ENCODE measurements around the gene DLGAP3. TPM values are rescaled to one million over a fixed set of nuclear protein-coding genes. Genes with fewer than 3 reads are reported as not detected.

The DLGAP3 gene
- total RNA-seq, 4 donors from 2014 or later = 0.55 TPM; not detected in 3

DNA sequence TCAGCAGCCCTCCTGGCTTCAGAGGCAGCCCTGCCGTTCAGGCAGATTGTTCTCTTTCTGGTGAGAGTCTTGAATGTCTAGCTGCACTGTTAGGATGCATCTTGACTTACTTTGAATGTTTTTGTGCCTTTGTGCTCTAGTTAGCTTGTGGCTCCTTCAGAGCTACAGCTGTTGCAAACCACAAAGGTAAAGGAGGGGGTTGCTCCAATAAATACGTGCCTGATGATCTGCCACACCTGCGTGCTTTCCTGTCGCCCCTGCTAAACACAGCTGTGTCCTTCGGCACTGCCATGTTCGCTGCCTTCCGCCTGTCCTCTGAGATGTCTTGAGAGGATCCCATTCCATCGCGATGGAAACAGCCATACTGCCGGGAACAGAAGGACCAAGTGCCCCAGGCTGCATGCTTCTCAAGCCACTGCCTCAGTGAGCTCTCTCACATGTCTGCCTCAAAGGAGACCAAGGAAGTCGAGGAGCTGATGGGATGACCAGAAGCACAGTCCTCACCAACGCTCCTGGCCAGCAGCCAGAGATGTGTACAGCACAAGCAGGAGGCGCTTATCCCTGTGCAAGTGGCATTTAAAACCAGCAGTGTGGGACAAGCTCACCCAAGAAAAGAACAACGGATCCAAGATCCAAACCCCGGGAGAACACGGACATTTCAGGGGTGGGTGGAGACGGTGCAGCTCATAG is 57.9 kb downstream of the DLGAP3 start:
- Histone ChIP-seq H3K9me3 (no peaks in the 10 kb centered on the region), H3K4me1 (peaks cover 6% of the 10 kb centered on the region), H3K36me3 (no peaks in the 10 kb centered on the region), H3K27ac (no peak overlapping the region), H3K4me3 (no peak overlapping the region), H3K27me3 (peaks cover 47% of the 10 kb centered on the region)
- TF ChIP-seq, protein P1, sequence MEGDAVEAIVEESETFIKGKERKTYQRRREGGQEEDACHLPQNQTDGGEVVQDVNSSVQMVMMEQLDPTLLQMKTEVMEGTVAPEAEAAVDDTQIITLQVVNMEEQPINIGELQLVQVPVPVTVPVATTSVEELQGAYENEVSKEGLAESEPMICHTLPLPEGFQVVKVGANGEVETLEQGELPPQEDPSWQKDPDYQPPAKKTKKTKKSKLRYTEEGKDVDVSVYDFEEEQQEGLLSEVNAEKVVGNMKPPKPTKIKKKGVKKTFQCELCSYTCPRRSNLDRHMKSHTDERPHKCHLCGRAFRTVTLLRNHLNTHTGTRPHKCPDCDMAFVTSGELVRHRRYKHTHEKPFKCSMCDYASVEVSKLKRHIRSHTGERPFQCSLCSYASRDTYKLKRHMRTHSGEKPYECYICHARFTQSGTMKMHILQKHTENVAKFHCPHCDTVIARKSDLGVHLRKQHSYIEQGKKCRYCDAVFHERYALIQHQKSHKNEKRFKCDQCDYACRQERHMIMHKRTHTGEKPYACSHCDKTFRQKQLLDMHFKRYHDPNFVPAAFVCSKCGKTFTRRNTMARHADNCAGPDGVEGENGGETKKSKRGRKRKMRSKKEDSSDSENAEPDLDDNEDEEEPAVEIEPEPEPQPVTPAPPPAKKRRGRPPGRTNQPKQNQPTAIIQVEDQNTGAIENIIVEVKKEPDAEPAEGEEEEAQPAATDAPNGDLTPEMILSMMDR (IDR thresholded peaks at IDR 0.05) = no peak
- TF ChIP-seq EP300 (IDR thresholded peaks at IDR 0.05) (no peak), POLR2A (IDR thresholded peaks at IDR 0.05) (no peak)
- 76% methylated on average over 16 of the region's 17 CpGs for WGBS
- DNase-seq (ENCODE audit: low spot score in 2 of 2) = no peak

DNA sequence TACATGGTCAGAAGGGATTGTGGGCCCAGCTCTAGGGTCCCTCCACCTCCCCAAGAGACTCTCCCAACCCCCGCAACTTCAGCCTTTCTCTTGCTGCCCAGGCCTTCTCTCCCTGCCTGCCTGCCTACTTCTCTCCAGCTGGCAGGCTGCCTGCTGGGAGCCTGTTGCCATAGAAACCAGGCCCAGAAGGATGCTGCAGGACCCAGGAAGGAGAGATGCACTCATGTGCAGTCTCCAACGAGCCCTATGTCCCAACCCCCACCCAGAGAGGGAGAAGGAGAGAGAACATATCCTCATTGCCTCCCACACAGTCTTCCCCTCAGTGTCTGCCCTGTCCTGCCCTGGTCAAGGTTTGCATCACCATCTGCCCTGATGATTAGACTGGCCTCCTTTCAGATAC is 59.1 kb downstream of the DLGAP3 start:
- peaks cover 18% of the 10 kb centered on the region for H3K4me1 ChIP-seq
- H3K27me3 ChIP-seq = peaks cover 35% of the 10 kb centered on the region
- TF ChIP-seq POLR2AphosphoS5 (IDR thresholded peaks at IDR 0.05) (no peak), POLR2A (IDR thresholded peaks at IDR 0.05) (no peak), EP300 (IDR thresholded peaks at IDR 0.05) (no peak)
- TF ChIP-seq, protein P1 (IDR thresholded peaks at IDR 0.05) = no peak
- 48% methylated on average over 2 of the region's 2 CpGs for WGBS
- H3K9me3 ChIP-seq = no peaks in the 10 kb centered on the region
- H3K36me3 ChIP-seq = no peaks in the 10 kb centered on the region
- H3K27ac ChIP-seq = no peak overlapping the region
- no peak for DNase-seq (ENCODE audit: low spot score in 2 of 2)
- H3K4me3 ChIP-seq = no peak overlapping the region

DNA sequence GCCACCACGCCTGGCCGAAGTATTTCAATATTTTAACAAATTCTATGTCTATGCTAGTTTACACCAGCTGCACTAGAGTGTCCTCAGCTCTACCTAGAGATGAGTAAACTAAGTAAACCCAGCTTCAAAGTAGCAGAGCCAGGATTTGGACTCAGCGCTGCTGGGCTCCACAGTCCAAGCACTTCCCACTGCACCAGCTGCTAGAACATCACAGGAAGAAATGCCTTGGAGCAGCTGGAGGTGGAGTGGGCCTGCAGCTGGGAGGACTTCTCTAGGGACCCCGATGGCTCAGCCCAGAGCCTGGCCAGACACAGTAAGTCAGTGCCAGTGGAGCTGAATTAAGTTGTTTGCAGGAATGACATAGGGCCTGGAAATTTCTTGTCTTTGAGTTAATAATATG is 59.7 kb downstream of the DLGAP3 start:
- Histone ChIP-seq H3K27ac (no peak overlapping the region), H3K27me3 (peaks cover 29% of the 10 kb centered on the region), H3K4me1 (peaks cover 19% of the 10 kb centered on the region), H3K36me3 (no peaks in the 10 kb centered on the region), H3K4me3 (no peak overlapping the region), H3K9me3 (no peaks in the 10 kb centered on the region)
- DNase-seq (ENCODE audit: low spot score in 2 of 2) = no peak
- WGBS = 87% methylated on average over 4 of the region's 4 CpGs
- TF ChIP-seq, protein P1 (IDR thresholded peaks at IDR 0.05) = no peak
- TF ChIP-seq EP300 (IDR thresholded peaks at IDR 0.05) (no peak), POLR2A (IDR thresholded peaks at IDR 0.05) (no peak), POLR2AphosphoS5 (IDR thresholded peaks at IDR 0.05) (no peak)

DNA sequence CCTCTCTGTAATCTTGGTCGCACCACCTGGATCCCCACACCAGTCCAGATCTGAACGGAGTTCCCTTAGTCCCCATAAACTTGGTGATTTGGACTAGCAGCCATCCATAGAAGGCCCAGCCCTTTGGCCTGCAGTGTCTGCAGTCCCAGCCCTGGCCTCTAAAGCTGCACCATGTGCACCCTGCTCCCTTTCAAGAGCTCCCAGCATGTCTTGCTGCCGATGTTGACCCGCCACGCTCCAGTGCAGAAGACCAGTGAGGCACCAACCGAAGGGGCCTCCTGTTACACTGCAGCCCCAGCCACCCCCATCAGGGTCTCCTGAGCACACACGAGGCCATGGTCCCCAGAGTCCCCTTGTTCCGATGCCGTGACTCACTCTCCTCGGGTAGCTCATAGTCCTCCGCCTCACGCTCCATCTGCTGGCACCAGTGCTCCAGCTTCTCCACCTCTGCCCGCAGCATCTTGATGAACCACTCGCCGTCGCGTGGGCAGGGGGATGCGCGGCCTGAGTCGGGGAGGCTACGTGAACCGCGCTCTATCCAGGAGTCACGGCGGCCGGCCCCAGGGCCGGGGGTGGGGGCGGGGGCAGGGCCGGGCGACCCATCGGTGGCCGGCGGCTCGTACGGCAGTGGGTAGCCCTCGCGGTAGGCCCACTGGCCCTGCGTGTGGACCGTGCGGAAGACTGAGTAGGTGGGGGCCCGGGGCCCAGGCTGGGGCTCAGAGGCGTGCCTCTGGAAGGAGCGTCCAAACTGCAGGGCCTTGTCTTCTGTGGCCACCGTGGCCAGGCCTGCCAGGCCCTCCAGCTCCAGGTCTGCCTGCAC is 61.0 kb downstream of the DLGAP3 start:
- TF ChIP-seq EP300 (IDR thresholded peaks at IDR 0.05) (no peak), POLR2A (IDR thresholded peaks at IDR 0.05) (no peak), POLR2AphosphoS5 (IDR thresholded peaks at IDR 0.05) (no peak)
- TF ChIP-seq, protein P1 (IDR thresholded peaks at IDR 0.05) = no peak
- WGBS = 95% methylated on average over 39 of the region's 44 CpGs
- no peak for DNase-seq (ENCODE audit: low spot score in 2 of 2)
- H3K36me3 ChIP-seq = no peaks in the 10 kb centered on the region
- peaks cover 18% of the 10 kb centered on the region for H3K27me3 ChIP-seq
- peaks cover 19% of the 10 kb centered on the region for H3K4me1 ChIP-seq
- H3K4me3 ChIP-seq = no peak overlapping the region
- H3K9me3 ChIP-seq = no peaks in the 10 kb centered on the region
- no peak overlapping the region for H3K27ac ChIP-seq

DNA sequence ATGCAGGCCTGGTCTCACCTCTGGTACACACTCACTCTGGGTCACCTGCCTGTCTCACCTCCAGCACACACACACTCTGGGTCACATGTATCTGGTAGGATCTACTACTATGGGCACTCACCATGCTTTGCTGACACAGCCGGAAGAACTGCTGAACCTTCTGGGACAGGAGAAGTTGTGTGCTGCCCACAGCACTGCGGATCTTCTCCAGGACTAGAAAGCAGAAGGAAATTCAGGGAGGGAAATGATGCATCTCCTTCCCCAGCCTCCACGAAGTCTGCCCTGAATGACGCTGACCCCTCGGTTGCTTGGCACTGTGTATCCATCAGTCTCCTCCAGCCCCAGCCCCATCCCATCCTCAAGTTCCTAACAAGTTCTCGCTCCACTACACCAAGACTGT is 62.0 kb downstream of the DLGAP3 start:
- Histone ChIP-seq H3K9me3 (no peaks in the 10 kb centered on the region), H3K4me3 (no peak overlapping the region), H3K36me3 (no peaks in the 10 kb centered on the region), H3K27ac (no peak overlapping the region), H3K27me3 (peaks cover 8% of the 10 kb centered on the region), H3K4me1 (peaks cover 19% of the 10 kb centered on the region)
- no peak for DNase-seq (ENCODE audit: low spot score in 2 of 2)
- 82% methylated on average over 6 of the region's 6 CpGs for WGBS
- TF ChIP-seq POLR2AphosphoS5 (IDR thresholded peaks at IDR 0.05) (no peak), POLR2A (IDR thresholded peaks at IDR 0.05) (no peak), EP300 (IDR thresholded peaks at IDR 0.05) (no peak)
- TF ChIP-seq, protein P1 (IDR thresholded peaks at IDR 0.05) = no peak

All from suprapubic skin (tissue), 4 donors.